IMR-90 (cell line): ENCODE results near the gene PTN. TPM values are rescaled to one million over a fixed set of nuclear protein-coding genes. Genes with fewer than 3 reads are reported as not detected.
A peak's percentile ranks its signal among the peaks of the same experiment; 100 is the strongest.

Source experiments
- ATAC-seq: fragments of 200-7000 bp; cut with Tn5 transposase; 2 replicates; pipeline ENCODE4 v1.9.1; 2020; ENCODE audit warnings: low read depth, mild to moderate bottlenecking, moderate library complexity
- BruUV-seq: library from RNA; stranded (reverse); fragments of 400-500 nt; replicated peaks from 2 replicates; lab custom pipeline; 2021; lab: Mats Ljungman, UMichigan
- CTCF ChIA-PET: fragments of 300-600 bp; formaldehyde crosslinking; extraction: SDS; loops from one replicate; lab custom pipeline; 2021; ENCODE audit warnings: antibody characterized with exemption; lab: Yijun Ruan, JAX
- POLR2A ChIA-PET: fragments of 300-600 bp; sonication (Branson Sonifier 250); formaldehyde crosslinking; loops from one replicate; lab custom pipeline; 2022; ENCODE audit warnings: antibody characterized with exemption; ENCODE audit not compliant: unreplicated experiment; lab: Charles Lee
- DNase-seq: peaks from one replicate; pipeline ENCODE4 v3.0.0; 2013
- H2AFZ ChIP-seq: replicated peaks from 2 replicates; pipeline ENCODE3; 2013; ENCODE audit warnings: low read length, mild to moderate bottlenecking; ENCODE audit not compliant: poor library complexity
- H2AK5ac ChIP-seq: 2 replicates; pipeline ENCODE4 v1.6.1; 2013; ENCODE audit warnings: low read depth, low read length, inconsistent platforms
- H2AK9ac ChIP-seq: replicated peaks from 2 replicates; pipeline ENCODE3; 2013; ENCODE audit warnings: mild to moderate bottlenecking, low read depth, low read length, moderate library complexity; ENCODE audit not compliant: poor library complexity
- H2BK120ac ChIP-seq: 2 replicates; pipeline ENCODE4 v1.6.1; 2013; ENCODE audit warnings: low read depth, low read length, inconsistent platforms
- H2BK15ac ChIP-seq: 3 replicates; pipeline ENCODE4 v1.6.1; 2013; ENCODE audit warnings: low read depth, low read length, inconsistent platforms
- H2BK20ac ChIP-seq: 2 replicates; pipeline ENCODE4 v1.6.1; 2013; ENCODE audit warnings: low read depth, mild to moderate bottlenecking, inconsistent platforms, low read length, moderate library complexity
- H2BK5ac ChIP-seq: 2 replicates; pipeline ENCODE4 v1.6.1; 2013; ENCODE audit warnings: mild to moderate bottlenecking, low read depth, low read length, inconsistent platforms; ENCODE audit not compliant: poor library complexity, severe bottlenecking
- H3K14ac ChIP-seq: replicated peaks from 2 replicates; pipeline ENCODE4 v1.6.1; 2013; ENCODE audit warnings: low read depth, low read length, inconsistent platforms
- H3K18ac ChIP-seq: 2 replicates; pipeline ENCODE4 v1.6.1; 2013; ENCODE audit warnings: low read depth, low read length, control low read depth
- H3K23ac ChIP-seq: 2 replicates; pipeline ENCODE4 v1.6.1; 2013; ENCODE audit warnings: low read depth, low read length, inconsistent platforms
- H3K27ac ChIP-seq: 2 replicates; pipeline ENCODE4 v1.5.1; 2013; ENCODE audit warnings: mild to moderate bottlenecking, control low read depth, low read length; ENCODE audit not compliant: insufficient read depth
- H3K27me3 ChIP-seq: 2 replicates; pipeline ENCODE4 v1.6.1; 2013; ENCODE audit warnings: low read length; ENCODE audit not compliant: control insufficient read depth, insufficient read depth
- H3K36me3 ChIP-seq: 2 replicates; pipeline ENCODE4 v1.6.1; 2013; ENCODE audit warnings: low read length, mixed read lengths; ENCODE audit not compliant: control insufficient read depth, insufficient read depth
- H3K4ac ChIP-seq: 2 replicates; pipeline ENCODE4 v1.6.1; 2013; ENCODE audit warnings: low read depth, low read length, inconsistent platforms
- H3K4me1 ChIP-seq: 2 replicates; pipeline ENCODE4 v1.6.1; 2013; ENCODE audit warnings: low read length, mixed read lengths; ENCODE audit not compliant: control insufficient read depth, insufficient read depth
- H3K4me2 ChIP-seq: 2 replicates; pipeline ENCODE4 v1.6.1; 2013; ENCODE audit warnings: low read depth, mild to moderate bottlenecking, control low read depth, low read length, moderate library complexity
- H3K4me3 ChIP-seq: 2 replicates; pipeline ENCODE4 v1.5.1; 2013; ENCODE audit warnings: low read depth, mild to moderate bottlenecking, control low read depth, low read length, moderate library complexity; ENCODE audit not compliant: insufficient read depth
- H3K56ac ChIP-seq: 2 replicates; pipeline ENCODE4 v1.6.1; 2013; ENCODE audit warnings: low read length, inconsistent platforms; ENCODE audit not compliant: insufficient read depth; ENCODE audit errors: extremely low read depth
- H3K79me1 ChIP-seq, 2 experiments: 2 replicates each; pipeline ENCODE4 v1.6.1; 2013; ENCODE audit warnings: low read length in 2 of 2, inconsistent platforms in 1 of 2, low read depth in 1 of 2
- H3K9ac ChIP-seq: 2 replicates; pipeline ENCODE4 v1.6.1; 2013; ENCODE audit warnings: low read depth, low read length, control low read depth
- H3K9me1 ChIP-seq: 2 replicates; pipeline ENCODE4 v1.6.1; 2013; ENCODE audit warnings: low read length, inconsistent platforms; ENCODE audit not compliant: insufficient read depth
- H3K9me3 ChIP-seq: 2 replicates; pipeline ENCODE4 v1.6.1; 2013; ENCODE audit warnings: low read length; ENCODE audit not compliant: control insufficient read depth, insufficient read depth
- H4K20me1 ChIP-seq: 2 replicates; pipeline ENCODE4 v1.6.1; 2013; ENCODE audit warnings: low read length, inconsistent platforms; ENCODE audit not compliant: insufficient read depth
- H4K5ac ChIP-seq: 2 replicates; pipeline ENCODE4 v1.6.1; 2013; ENCODE audit warnings: mild to moderate bottlenecking, low read depth, low read length, control low read depth
- H4K8ac ChIP-seq, 2 experiments: 2 replicates each; pipeline ENCODE4 v1.6.1; 2013; ENCODE audit warnings: low read depth in 2 of 2, low read length in 2 of 2, control low read depth in 1 of 2, inconsistent platforms in 1 of 2
- H4K91ac ChIP-seq: 2 replicates; pipeline ENCODE4 v1.6.1; 2013; ENCODE audit warnings: low read depth, low read length, inconsistent platforms; ENCODE audit not compliant: insufficient read depth
- CEBPB ChIP-seq: IDR thresholded peaks from 2 replicates; pipeline ENCODE4 v1.6.1; 2012; ENCODE audit warnings: low read depth, low read length, improper control_type of control experiment
- CHD1 ChIP-seq: IDR thresholded peaks from 2 replicates; pipeline ENCODE4 v1.6.1; 2012; ENCODE audit warnings: low read depth, low read length, improper control_type of control experiment
- CTCF ChIP-seq: conservative IDR thresholded peaks from 2 replicates; pipeline ENCODE4 v1.5.1; 2012; ENCODE audit warnings: mild to moderate bottlenecking, low read depth, low read length, improper control_type of control experiment
- ELK1 ChIP-seq: fragments of 150-350 bp; IDR thresholded peaks from 2 replicates; pipeline ENCODE4 v1.6.1; 2016; ENCODE audit warnings: low read depth, mild to moderate bottlenecking, low read length, moderate library complexity, borderline replicate concordance
- FOS ChIP-seq: fragments of 150-350 bp; IDR thresholded peaks from 2 replicates; pipeline ENCODE4 v1.6.1; 2016; ENCODE audit warnings: low read depth, low read length
- MXI1 ChIP-seq: IDR thresholded peaks from 2 replicates; pipeline ENCODE4 v1.6.1; 2012; ENCODE audit warnings: low read depth, mild to moderate bottlenecking, low read length, moderate library complexity, borderline replicate concordance
- NFE2L2 ChIP-seq: fragments of 150-350 bp; IDR thresholded peaks from 2 replicates; pipeline ENCODE4 v1.6.1; 2016; ENCODE audit warnings: low read depth, mild to moderate bottlenecking, low read length
- RFX5 ChIP-seq: IDR thresholded peaks from 2 replicates; pipeline ENCODE4 v1.8.0; 2012; ENCODE audit warnings: low read depth, mild to moderate bottlenecking, low read length, moderate library complexity
- SMC3 ChIP-seq: fragments of 150-350 bp; IDR thresholded peaks from 2 replicates; pipeline ENCODE4 v1.6.1; 2016; ENCODE audit warnings: low read depth, mild to moderate bottlenecking, antibody characterized with exemption, low read length, moderate library complexity
- WGBS, 2 experiments: methylation state at CpG; one replicate each; pipeline versions ENCODE4 v1.1.5 to v1.1.7; 2013; ENCODE audit warnings: missing lambda C conversion rate in 2 of 2; ENCODE audit not compliant: insufficient read length in 1 of 2; ENCODE audit errors: extremely low coverage in 2 of 2; 5-methylcytosine and 5-hydroxymethylcytosine counted together
- dilution Hi-C: fragments of 300-500 bp; cut with HindIII; formaldehyde crosslinking; loops from one replicate; pipeline ENCODE4 v1.14.3; 2018; ENCODE audit warnings: low sequenced_read_pairs; ENCODE audit not compliant: unreplicated experiment
- in situ Hi-C: fragments of 300-500 bp; cut with MboI; formaldehyde crosslinking; loops from 3 replicates; pipeline ENCODE4 v1.14.3; 2019; ENCODE audit warnings: low sequenced_read_pairs, inconsistent platforms, mixed read lengths
- intact Hi-C: fragments of 100-400 bp; cut with micrococcal nuclease; formaldehyde crosslinking; loops from 2 replicates; pipeline ENCODE4 v1.10.0; 2022
- polyA plus RNA-seq, 3 experiments: library from polyadenylated mRNA; depleted of rRNA; stranded (reverse); fragments of >200 nt; gene quantifications; 2 replicates each; pipeline ENCODE4 v1.2.3, GENCODE V29; 2012; ENCODE audit warnings: low replicate concordance in 1 of 3
- total RNA-seq: library from RNA; depleted of rRNA; stranded (reverse); fragments of >200 nt; gene quantifications from 2 replicates; pipeline ENCODE4 v1.2.3, GENCODE V29; 2012

PTN gene
- total and polyA plus RNA-seq, 2 of the 4 experiments (the other 2 are of a cell fraction) = 61.7 to 186 TPM

DNA sequence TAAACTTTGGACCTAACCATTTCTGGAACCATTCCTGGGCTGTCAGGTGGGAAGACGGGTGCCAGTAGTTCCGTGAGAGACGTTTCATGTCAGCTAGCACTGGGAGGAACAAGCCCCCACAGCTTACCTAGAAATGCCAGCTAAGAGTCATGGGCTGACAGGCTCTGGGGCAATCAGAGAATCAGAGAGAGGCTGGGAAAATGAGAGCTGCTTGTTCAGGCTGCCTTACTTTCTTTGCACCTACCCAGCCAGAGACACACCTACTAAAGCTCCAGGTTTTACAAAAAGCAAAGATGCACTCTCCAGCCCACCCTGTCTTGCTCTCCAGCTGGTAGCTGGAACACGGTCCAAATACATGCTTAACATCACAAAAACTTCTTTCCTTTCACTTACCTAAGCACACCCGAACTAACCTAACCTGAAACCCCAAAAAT lies 688 bp downstream of the PTN start:
- in situ Hi-C loops = no loop called here
- Histone ChIP-seq H3K14ac (peak overlapping the region; percentile 25), H2BK5ac (peak overlapping the region; percentile 30), H4K8ac (peak overlapping the region; percentile 17 to 48; a peak in 3 of 4 replicates), H3K56ac (peak overlapping the region; percentile 85), H3K4me2 (peak overlapping the region; percentile 93), H2AK9ac (peak overlapping the region; percentile 56), H3K36me3 (0 out of 2 replicates have a peak, but pooled peaks cover 4% of the 10 kb centered on the region), H2BK120ac (peak overlapping the region; percentile 70), H2AK5ac (peak overlapping the region; percentile 66; the same call in 1 of the 2 replicates), H3K18ac (peak overlapping the region; percentile 55; the same call in 1 of the 2 replicates), H3K79me1 (peaks cover 5 to 31% of the 10 kb centered on the region in 2 experiments), H4K5ac (0 out of 2 replicates have a peak overlapping the region, but pooled peaks have one; percentile 0), H3K9me1 (no peaks in the 10 kb centered on the region), H4K91ac (peak overlapping the region; percentile 61), H3K23ac (peak overlapping the region; percentile 71), H3K27me3 (no peaks in the 10 kb centered on the region), H2BK15ac (peak overlapping the region; percentile 4; the same call in 1 of the 3 replicates), H2AFZ (peak overlapping the region; percentile 88), H3K9me3 (no peaks in the 10 kb centered on the region), H3K9ac (peak overlapping the region; percentile 76), H3K4ac (peak overlapping the region; percentile 76), H2BK20ac (peak overlapping the region; percentile 14), H3K27ac (peak overlapping the region; percentile 63), H3K4me1 (no peaks in the 10 kb centered on the region; the same call in 1 of the 2 replicates), H3K4me3 (peak overlapping the region; percentile 79), H4K20me1 (no peaks in the 10 kb centered on the region)
- ATAC-seq (peak; percentile 35), DNase-seq (peak; percentile 12)
- TF ChIP-seq CTCF (no peak), FOS (no peak), CEBPB (no peak), NFE2L2 (no peak), MXI1 (no peak), RFX5 (no peak), ELK1 (no peak), SMC3 (no peak), CHD1 (no peak)
- intact Hi-C loops = loop anchor here (5.0 to 10.0 kb wide), 3 partner anchors 249 to 466 kb away; no protein-coding TSS in a partner anchor
- no TSS peak for BruUV-seq
- WGBS, 2 experiments = 0% methylated on average over 1 of the region's 5 CpGs; no CpG with 5 or more reads in 1 of the 2 experiments
- dilution Hi-C loops = no loop called here
- POLR2A ChIA-PET = no interaction called here
- CTCF ChIA-PET = interaction anchor here (1.1 kb wide), 1 partner anchor 33 kb away, joined by 3 read pairs; no protein-coding TSS in a partner anchor
